ENCODE data around the gene ITGB5.
"Not testable (repeated sequence)": the region's sequence is repeated elsewhere in the genome, so short reads cannot be mapped to it uniquely, and the experiment has no call there.

The ITGB5 gene

GRCh38 chr3:124759666-124760401 is 127.3 kb downstream of the ITGB5 start:
- in situ Hi-C loops (cut with MboI; ENCODE audit: low sequenced_read_pairs), result no loop called here

- in situ Hi-C loops (cut with MboI; ENCODE audit: low sequenced_read_pairs), result no loop called here
Measured at GRCh38 chr3:124758851-124759635, 128.1 kb downstream of the ITGB5 start.

GRCh38 chr3:124757926-124758325 is 129.2 kb downstream of the ITGB5 start:
- in situ Hi-C loops (cut with MboI; ENCODE audit: low sequenced_read_pairs), result not testable (repeated sequence)

GRCh38 chr3:124752051-124752450 is 135.1 kb downstream of the ITGB5 start:
- in situ Hi-C loops (cut with MboI; ENCODE audit: low sequenced_read_pairs), result no loop called here

- in situ Hi-C loops (cut with MboI; ENCODE audit: low sequenced_read_pairs), result no loop called here
Measured at GRCh38 chr3:124751501-124751900, 135.7 kb downstream of the ITGB5 start.

GRCh38 chr3:124749877-124750276 is 137.3 kb downstream of the ITGB5 start:
- in situ Hi-C loops (cut with MboI; ENCODE audit: low sequenced_read_pairs), result not testable (repeated sequence)

- in situ Hi-C loops (cut with MboI; ENCODE audit: low sequenced_read_pairs), result no loop called here
Measured at GRCh38 chr3:124748560-124749198, 138.5 kb downstream of the ITGB5 start.

GRCh38 chr3:124747111-124747981 is 139.8 kb downstream of the ITGB5 start:
- in situ Hi-C loops (cut with MboI; ENCODE audit: low sequenced_read_pairs), result no loop called here

- in situ Hi-C loops (cut with MboI; ENCODE audit: low sequenced_read_pairs), result no loop called here
Measured at GRCh38 chr3:124745756-124746155, 141.4 kb downstream of the ITGB5 start.

- in situ Hi-C loops (cut with MboI; ENCODE audit: low sequenced_read_pairs), result no loop called here
Measured at GRCh38 chr3:124741027-124741426, 146.1 kb downstream of the ITGB5 start.

- in situ Hi-C loops (cut with MboI; ENCODE audit: low sequenced_read_pairs), result no loop called here
Measured at GRCh38 chr3:124731760-124732159, 155.4 kb downstream of the ITGB5 start.

GRCh38 chr3:124730941-124731297 is 156.2 kb downstream of the ITGB5 start:
- in situ Hi-C loops (cut with MboI; ENCODE audit: low sequenced_read_pairs), result no loop called here

- in situ Hi-C loops (cut with MboI; ENCODE audit: low sequenced_read_pairs), result no loop called here
Measured at GRCh38 chr3:124730129-124730940, 156.8 kb downstream of the ITGB5 start, which contains the start of gene UMPS. Gene UMPS, plus strand, starts transcription at chr3:124730452. Its CDS starts 20 bp downstream, at chr3:124730472.

GRCh38 chr3:124722589-124722988 is 164.6 kb downstream of the ITGB5 start:
- in situ Hi-C loops (cut with MboI; ENCODE audit: low sequenced_read_pairs), result no loop called here

- in situ Hi-C loops (cut with MboI; ENCODE audit: low sequenced_read_pairs), result no loop called here
Measured at GRCh38 chr3:124714223-124714853, 172.8 kb downstream of the ITGB5 start.
